Uterus (tissue), 2 donors: ENCODE results near the gene INSM1.

Source experiments
- CTCF ChIP-seq, 4 experiments: fragments of 200-600 bp in 2 of 4; fragments of 450-650 bp in 2 of 4; sonication (generic) in 2 of 4; IDR thresholded peaks; one replicate each; pipeline ENCODE4 v1.5.1; 2016 to 2019; ENCODE audit warnings: antibody characterized with exemption in 4 of 4, mild to moderate bottlenecking in 2 of 4, moderate library complexity in 1 of 4
- POLR2A ChIP-seq, 2 donors: fragments of 450-650 bp; IDR thresholded peaks; one replicate each; pipeline ENCODE4 v1.6.1; 2016; ENCODE audit warnings: antibody characterized with exemption in 2 of 2, mild to moderate bottlenecking in 1 of 2, moderate library complexity in 1 of 2

DNA sequence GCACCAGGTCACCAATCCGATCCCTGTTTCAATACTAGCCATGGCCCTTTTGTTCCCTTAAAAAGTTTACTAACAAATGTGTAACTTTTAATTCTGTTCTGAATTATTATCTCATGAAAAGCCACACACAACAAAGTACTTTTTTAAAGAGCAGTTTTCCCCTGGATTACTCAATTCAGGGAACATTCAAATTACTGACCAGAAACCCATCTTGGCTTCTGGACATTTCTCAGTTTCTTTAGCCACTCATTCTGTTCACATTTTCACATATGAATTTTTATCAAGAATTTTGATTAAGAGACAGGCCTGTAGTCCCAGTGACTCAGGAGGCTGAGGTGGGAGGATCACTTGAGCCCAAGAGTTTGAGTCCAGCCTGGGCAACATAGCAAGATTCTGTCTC is 47.4 kb downstream of the INSM1 start:
- no peak for TF ChIP-seq CTCF (IDR thresholded peaks at IDR 0.05)
- no peak for TF ChIP-seq POLR2A (IDR thresholded peaks at IDR 0.05)
